Activated T-helper 1 cell treated with Interleukin-2 at 50 U/mL for 16 hours (primary cell): ENCODE data around the gene GCKR.

Source experiments
- DNase-seq: peaks from one replicate; pipeline ENCODE4 v3.0.0-alpha.2; 2020; ENCODE audit warnings: low read depth

The GCKR gene, protein sequence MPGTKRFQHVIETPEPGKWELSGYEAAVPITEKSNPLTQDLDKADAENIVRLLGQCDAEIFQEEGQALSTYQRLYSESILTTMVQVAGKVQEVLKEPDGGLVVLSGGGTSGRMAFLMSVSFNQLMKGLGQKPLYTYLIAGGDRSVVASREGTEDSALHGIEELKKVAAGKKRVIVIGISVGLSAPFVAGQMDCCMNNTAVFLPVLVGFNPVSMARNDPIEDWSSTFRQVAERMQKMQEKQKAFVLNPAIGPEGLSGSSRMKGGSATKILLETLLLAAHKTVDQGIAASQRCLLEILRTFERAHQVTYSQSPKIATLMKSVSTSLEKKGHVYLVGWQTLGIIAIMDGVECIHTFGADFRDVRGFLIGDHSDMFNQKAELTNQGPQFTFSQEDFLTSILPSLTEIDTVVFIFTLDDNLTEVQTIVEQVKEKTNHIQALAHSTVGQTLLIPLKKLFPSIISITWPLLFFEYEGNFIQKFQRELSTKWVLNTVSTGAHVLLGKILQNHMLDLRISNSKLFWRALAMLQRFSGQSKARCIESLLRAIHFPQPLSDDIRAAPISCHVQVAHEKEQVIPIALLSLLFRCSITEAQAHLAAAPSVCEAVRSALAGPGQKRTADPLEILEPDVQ

DNA sequence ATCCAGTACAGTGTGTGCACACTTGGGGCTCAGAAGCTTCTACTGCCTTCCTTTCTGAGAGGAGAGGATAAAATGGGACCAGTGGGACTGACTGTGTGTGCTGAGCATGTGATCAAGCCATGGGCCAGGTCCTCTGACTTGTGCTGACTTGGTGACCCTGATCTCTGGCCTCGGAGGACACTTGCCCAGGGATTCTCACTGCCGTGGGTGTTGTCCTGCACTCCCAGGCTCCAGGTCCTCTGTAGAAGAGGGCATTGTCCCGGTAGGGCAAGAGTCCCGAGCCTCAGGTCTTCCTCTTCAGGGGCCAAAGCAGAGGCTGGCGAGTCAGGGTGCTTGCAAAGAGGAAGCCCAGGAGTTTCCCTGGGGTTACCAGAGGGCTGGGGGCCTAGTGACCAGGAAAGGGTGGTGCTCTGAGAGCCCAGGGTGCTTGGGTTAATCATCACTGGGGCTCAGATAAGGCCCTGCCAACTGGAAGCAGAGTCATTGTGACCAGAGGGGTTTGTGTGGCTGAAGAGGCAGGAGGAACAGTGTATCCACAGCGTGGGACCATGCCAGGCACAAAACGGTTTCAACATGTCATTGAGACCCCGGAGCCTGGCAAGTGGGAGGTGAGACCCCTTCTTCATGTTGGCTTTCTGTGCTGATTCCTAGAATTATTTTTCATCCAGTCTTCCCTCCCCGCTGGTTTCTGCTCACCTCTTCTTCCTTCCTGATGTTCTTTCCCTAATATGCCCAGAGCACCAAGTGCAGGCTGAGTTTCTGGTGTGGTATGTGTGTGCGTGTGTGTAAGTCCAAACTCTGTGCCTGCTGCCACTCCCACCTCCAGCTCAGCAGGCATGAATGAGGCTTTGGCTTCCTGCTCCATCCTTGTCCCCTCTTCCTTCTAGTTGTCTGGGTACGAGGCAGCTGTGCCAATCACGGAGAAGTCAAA lies at the start of gene GCKR:
TSS of gene GCKR (plus strand) at position 483 of the 931 bp plus-strand sequence. CDS start at position 549, 66 bp downstream.
- no peak for DNase-seq

DNA sequence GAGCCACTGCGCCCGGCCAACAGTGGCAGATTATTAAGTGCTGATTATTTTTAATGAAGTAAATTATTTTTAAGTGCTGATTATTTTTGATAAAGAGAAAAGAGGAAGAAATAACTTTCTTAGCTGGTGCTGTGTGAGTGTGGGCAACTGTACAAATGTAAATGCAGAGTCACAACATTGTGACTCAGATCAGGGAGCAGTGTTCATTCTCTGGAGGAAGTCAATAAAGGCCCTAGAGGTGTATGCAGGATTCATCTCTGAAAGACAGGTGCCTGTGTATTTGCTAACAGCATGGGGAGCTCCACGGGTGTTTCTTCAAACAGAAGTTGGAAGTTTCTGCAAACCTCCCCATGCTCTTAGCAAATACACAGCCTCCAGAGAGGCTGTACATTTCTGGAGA lies 48.3 kb upstream of the GCKR start:
- no peak for DNase-seq

DNA sequence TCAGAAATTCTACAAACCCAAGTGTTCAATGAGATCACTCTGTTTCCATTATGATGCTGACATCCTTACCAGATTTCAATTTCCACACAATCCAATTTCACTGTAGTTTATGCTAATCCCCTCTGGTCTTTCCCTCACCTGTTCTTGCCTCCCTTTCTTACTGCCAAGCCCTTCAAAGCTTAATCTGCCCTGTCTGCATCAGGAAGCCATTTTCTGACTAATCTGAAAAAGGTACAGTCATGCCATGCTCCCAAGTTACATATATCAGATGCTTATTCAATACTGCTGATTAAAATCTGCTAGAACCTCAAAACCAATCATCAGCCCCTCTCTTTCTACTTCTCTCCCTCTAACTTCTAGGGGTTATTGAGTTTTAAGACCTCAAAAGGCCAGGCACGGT lies 45.5 kb upstream of the GCKR start:
- DNase-seq, result no peak

DNA sequence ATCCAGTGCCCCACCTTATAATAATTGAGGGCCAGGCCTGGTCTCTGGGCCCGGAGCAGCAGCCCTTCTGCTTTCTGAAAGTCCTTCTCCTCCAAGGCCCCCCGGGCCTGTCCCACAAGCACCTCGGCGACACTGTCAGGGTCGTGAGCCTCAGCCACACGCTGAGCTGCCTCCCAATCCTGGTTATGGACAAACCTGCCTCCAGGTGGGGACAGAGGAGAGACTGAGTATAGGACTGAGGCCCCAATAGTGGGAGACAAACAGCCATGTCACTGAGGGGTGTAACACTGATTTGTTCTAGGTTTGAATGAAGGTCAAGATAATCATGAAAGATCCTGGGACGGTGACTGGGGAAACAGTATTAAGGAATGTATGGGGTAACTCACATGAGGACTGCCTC lies 42.7 kb upstream of the GCKR start:
- no peak for DNase-seq

DNA sequence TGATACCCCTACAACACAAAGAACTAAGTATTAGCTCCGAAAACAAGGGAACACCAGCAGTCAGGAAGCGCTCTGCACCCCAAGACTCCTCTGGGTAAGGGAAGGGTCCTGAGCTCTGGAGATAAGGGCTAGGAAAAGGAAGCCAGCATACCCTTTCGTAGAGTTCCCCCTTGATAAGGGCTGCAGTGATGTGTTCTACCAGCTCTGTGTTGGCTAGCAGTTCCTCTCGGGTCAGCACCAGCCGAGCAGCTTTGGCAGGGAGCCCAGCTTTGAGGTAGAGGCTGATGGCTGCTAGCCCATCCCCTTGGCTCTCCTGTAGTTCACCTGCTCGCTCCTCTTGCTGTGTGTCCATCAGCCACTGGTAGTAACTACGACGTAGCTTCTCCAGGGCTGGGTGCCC lies 35.5 kb upstream of the GCKR start:
- no peak for DNase-seq

DNA sequence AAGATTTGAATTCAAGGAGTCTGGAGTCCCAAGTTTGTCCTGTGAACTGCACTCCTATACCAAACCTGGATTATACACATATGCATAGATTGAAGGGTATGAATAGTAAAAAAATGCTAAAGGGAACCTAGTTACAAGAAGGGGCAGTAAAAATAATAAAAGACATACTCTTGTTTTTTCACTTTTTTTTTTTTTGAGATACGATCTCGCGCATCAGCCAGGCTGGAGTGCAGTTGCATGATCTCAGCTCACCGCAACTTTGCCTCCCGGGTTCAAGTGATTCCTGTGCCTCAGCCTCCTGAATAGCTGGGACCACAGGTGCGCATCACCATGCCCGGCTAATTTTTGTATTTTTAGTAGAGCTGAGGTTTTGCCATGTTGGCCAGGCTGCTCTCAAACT lies 32.2 kb upstream of the GCKR start:
- no peak for DNase-seq

DNA sequence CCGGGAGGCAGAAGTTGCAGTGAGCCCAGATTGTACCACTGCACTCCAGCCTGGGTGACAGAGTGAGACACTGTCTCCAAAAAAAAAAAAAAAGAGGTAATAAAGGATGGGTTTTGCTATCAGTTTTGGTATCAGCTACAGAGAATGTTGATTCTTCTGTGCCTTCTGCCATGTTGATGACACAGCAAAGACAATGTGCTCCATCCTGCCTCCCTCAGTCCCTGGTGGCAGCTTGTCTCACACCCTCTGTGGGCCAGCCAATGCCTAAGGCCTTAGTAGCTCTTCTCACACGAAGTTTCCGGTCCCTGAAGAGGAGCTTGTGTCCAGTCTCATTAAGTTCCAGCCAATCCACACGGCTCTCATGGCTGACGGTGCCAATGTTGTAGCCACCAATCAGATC lies 24.7 kb upstream of the GCKR start:
- no peak for DNase-seq

DNA sequence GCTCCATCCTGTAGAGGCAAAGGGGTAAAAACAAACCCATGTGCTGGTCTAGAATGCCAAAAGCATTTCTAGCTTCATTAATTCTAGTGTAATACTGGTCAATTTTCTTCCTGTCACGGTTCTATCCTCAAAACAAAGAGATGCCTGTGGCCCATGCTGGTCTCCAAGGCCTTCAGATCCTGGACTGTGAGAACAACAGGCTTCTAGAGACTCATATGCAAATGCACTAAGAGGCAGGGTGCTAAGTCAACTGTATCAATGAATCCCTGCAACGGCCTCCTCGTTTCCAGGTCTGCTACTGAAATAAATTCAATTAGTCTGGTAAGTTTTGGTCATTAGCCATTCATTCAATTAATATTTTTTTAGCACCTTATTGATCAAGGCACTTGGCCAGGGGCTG lies 11.1 kb upstream of the GCKR start:
- DNase-seq, result no peak

DNA sequence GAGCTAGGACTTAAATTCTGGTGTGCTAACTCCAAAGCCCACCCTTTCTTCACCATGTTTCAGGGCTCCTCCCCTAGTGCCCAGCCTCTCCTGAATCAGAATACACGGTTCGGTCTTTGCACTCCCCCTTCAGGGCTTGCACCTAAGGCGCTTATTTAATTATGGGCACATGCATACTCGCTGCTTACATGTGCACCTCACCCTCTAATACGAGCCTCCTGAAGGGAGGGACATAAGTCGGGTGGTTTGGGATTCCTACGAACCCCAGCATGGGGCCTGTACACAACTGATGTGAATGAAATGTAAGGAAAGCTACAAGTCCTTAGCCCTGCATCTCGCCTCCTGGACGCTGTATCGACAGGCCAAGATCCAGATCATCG lies 7.5 kb upstream of the GCKR start:
- no peak for DNase-seq

DNA sequence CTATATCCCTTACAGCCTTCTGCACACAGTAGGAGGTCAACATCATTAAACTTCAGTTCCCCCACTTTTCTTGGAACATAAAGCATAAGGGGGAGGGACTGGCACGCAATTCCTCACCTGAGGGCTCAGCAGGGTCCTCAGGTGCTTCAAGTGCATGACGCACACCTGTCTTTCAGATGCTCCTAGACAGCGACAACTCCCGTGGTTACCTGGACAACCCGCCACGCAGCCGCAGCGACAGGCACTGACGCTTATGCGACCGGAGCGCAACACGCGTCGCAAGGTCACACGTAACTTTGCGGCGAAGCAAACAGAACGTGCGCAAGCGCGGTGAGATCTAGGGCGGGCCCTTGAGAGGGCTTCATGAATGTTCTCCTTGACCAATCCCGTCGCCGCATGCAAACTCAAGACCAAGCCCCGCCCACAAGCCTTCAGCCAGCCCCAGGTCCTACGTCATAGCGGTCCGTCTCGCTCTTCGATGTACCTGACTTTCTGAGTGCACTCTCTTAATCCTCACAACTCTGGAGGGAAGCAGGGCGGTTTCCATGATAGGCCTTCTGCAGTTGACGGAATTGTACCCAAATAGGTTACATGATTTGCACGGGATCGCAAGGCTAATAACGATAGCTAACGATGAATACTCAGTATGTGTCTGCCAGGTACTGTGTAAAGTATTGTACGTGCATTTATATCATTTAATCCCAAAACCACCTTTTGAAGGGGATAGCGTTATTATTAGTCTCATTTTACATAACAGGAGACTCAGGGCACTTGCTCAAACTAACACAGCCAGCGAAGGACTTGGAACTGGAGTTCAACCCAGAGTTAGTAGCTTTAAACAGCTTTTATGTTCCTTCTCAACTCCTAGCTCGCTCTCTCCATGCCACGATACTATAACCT lies 6.9 kb upstream of the GCKR start, which contains the start of gene IFT172:
TSS of gene IFT172 (minus strand) at position 246 of the 900 bp plus-strand sequence. CDS start at position 156, 90 bp downstream.
- peak; percentile 97 for DNase-seq

DNA sequence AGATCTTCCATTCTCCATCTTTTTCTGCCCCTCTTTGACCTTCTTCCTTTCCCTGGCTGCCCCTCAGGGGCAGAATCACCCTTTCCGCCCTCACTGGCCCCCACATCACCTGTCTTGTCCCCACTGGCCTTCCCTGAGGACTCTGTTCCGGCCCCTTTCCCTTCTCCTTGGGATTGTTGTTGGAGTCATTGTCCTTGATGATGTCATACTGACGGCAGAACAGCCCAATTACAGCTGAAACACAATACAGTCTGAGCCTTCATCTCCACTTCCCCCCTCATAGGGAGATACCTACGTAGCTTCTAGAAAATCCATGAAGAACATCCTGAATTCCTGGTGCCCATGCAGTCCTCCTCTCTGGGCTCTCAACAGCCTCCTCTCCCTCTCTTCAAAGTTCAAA lies 4.1 kb upstream of the GCKR start:
- no peak for DNase-seq

DNA sequence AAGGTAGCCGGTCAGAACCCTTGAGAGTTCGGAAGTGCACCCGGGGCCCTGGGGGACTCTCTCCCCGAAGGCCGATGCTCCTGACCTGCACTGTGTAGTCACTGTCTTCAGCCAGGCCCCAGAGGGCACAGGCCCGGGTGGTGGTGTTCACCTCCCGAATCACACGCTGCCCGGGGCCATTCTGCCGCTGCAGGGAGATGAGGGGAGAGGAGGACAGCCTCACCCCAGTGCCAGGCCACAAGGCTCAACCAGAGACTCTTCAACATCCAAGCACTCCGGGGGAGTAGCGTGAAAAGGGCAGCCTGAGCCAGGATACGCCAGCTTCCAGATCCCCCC lies 2.7 kb upstream of the GCKR start:
- no peak for DNase-seq

DNA sequence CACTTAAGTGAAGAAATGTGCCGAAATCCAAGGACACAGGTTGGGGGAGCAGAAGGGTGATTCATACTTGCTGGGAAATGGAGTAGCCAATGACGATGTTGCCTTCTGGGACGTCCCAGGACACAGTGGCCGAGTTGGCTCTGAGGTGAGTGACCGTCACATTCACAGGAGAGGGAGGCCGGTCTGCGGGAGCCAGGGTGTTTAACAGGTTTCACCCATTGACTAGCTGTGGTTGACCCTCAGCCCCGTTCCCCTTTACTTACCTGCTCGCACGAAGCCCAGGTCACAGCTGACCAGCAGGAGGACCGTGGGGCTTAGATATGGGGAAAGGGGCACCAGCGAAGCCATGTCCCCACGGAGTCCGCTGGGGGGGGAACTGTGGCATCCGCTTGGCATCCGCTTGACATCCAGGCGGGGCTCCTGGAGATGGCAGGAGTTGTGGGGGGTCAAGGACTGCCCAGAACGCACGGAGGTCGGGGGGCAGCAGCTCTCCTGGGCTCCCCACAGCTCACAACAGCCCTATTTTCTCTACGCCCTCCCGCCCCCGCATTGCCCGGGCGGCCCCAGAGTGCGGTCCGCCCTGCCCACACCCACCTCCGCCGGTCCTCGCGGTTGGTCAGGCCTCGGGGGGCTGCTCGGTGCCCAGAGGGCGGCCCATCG lies 2.2 kb upstream of the GCKR start:
- no peak for DNase-seq

DNA sequence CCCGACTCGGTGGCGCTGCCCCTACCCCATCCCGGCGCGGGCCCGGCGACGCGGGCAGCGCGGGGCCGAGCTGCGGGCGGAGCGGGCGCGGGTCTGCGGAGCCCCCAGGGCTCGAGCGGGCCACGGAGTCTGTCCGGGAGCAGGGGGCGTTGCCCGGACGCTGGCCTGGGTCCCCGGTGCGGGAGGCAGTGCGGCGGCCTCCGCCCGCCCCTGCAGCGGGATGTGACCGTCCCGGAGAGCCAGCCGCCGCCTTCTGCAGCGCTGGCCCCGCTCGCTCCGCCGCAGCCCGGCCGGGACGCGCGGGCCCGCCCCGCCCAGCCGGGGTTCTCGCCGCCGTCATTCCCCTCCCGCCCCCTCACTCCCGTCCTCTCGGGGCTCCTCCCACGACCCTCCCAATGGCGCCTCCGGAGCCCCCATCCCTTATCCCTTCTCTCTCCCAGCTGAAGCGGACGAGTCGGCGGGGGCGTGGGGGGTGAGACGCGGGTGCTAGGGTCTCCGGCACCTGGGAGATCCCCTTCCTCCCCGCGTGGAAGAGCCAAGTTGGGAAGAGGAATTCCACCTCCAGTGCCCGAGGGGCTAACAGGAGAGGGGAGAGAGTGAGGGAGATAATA lies 1.6 kb upstream of the GCKR start, which contains the start of gene FNDC4:
TSS of gene FNDC4 (minus strand) at position 257 of the 611 bp plus-strand sequence. CDS start 521 bp downstream, outside the sequence.
- DNase-seq, result no peak

DNA sequence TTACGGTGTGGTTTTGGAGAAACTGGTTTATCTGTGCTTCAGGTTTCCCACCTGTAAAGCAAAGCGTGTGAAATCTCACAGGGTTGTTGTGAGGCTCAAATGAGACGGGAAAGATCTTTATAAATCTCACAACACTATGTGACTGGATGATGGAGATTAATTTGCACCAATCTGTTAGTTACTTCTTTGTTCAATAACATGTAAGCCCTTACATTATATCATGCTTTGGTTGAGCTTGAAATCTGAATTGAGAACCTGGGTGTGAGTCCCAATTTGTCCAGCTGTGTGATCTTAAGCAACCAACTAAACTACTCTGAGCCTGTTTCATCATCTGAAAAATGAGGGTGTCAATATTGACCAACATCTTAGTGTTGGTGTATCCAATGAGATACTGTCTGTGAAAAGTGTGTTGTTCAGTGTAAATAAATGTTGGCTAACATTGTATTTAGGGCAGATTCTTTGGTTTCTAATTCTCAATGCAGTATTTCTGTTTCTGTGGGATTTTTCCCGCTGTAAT lies 741 bp upstream of the GCKR start:
- DNase-seq, result no peak

DNA sequence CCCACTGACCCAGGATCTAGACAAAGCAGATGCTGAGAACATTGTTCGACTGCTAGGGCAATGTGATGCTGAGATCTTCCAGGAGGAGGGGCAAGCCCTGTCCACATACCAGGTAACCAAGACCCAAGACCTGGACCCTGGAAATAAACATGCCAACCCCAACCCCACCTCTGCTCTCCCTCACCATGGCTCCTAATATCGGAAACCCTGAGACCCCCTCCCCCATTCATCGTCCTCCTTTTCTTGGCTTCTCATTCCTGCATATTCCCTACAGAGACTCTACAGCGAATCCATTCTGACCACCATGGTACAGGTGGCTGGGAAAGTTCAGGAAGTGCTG lies 619 bp downstream of the GCKR start:
- no peak for DNase-seq

DNA sequence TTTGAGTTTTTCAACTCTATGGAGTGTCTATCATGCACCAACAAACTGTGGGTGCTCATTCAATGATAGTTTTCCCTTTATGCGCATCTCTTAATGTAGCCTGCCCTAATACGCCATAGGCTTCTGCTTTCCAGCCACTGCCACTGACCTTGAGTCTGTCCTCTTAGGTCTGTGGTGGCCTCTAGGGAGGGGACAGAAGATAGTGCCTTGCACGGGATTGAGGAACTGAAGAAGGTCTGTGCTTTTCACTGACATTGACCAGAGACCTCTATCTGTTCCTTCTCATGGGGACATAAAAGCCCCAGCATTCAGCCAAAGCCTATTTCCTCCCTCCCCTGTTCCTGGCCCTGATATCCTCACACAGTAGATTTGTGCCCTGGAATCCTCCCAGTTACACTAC lies 2.3 kb downstream of the GCKR start:
- DNase-seq, result no peak

DNA sequence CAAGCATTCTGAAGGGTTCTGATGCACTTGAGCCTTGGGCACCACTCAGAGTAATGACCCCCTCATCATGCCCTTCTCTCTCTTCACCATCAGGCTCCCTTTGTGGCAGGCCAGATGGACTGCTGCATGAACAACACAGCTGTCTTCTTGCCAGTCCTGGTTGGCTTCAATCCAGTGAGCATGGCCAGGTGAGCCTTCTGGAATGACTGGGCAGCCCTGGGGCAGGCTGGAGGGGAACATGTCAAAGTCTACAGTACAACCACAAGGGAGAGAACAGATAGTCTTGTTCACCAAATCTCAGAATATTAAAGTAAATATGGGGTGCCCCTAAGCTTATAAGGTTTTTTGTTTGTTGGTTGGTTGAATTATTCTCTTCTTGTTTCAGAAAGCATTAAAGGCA lies 4.4 kb downstream of the GCKR start:
- no peak for DNase-seq

DNA sequence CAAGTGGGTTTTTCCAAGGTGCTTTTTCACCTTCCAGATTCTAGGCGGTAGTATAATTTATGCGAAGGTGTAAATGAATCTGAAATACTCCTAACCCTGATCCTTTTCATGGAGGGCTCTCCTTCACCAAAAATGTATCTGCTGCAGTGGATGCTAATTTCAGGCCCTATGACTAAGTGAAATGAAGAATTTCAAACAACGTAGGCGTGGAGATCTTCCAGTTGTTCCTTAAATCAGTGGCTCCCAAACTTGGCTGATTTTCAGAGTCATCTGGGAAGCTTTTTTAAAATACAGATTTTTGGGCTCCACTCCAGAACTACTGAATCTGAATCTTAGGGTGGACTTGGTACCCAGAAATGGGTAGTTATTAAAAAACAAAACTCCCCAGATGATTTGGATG lies 5.5 kb downstream of the GCKR start:
- no peak for DNase-seq

DNA sequence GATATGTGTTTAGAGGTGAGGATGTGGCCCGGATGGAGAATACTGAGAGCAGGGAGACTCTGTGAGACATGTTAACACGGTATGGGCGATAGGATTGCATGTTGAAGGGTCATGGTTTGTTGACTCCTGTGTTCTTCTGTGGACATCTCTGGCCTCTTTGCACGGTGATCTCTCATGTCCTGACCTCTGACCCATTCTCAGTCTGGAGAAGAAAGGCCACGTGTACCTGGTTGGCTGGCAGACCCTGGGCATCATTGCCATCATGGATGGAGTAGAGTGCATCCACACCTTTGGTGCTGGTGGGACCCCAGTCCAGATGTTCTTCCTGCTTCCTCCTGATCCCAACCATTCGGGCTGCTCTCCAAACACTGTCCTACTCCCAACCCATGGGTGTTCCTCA lies 9.9 kb downstream of the GCKR start:
- no peak for DNase-seq

DNA sequence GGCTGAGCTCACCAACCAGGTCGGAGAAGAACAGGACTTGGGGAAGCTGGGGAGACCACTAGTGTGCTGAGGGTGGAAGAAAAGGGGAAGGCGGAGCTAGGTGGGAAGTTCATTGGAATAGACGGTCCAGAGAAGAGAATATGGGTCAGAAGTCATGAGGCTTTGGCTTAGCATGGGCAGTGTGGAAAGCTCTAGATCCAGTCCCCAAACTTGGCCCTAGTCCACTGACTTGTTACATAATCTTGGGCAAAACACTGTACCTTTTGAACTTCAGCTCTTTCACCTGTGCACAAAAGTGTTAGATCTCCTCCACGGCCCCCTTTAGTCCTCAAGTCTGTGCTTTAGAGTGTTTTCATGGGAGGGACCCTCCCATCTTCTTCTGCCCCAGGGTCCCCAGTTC lies 10.7 kb downstream of the GCKR start:
- DNase-seq, result no peak
